ENCODE data around the gene FOXF2. TPM values are rescaled to one million over a fixed set of nuclear protein-coding genes. Genes with fewer than 3 reads are reported as not detected.

The FOXF2 gene
- total RNA-seq, 4 donors from 2014 or later: 41.7 to 154 (median 91.9) TPM

- TF ChIP-seq CTCF (IDR thresholded peaks at IDR 0.05): no peak
- TF ChIP-seq POLR2A (IDR thresholded peaks at IDR 0.05): no peak
- no peak for TF ChIP-seq EP300 (IDR thresholded peaks at IDR 0.05)
- no peak for TF ChIP-seq POLR2AphosphoS5 (IDR thresholded peaks at IDR 0.05)
- H3K4me3 ChIP-seq: no peak overlapping the region
- no peaks in the 10 kb centered on the region for H3K27me3 ChIP-seq
- no peaks in the 10 kb centered on the region for H3K9me3 ChIP-seq
- peak; percentile 51 for ATAC-seq
- peaks cover 0 to 7% (median under 1%) of the 10 kb centered on the region in 3 donors for H3K4me1 ChIP-seq
- H3K27ac ChIP-seq: peak overlapping the region in 2 of 4 donors; percentile 54 to 59
- no peaks in the 10 kb centered on the region for H3K36me3 ChIP-seq
- 57% methylated on average over 8 to 9 of the region's 9 CpGs for WGBS, 2 donors (ENCODE audit: low coverage in 1 of 2)
Observed at GRCh38 chr6:1412901-1413300, 23.5 kb downstream of the FOXF2 start.

GRCh38 chr6:1415416-1416063 lies 26.2 kb downstream of the FOXF2 start:
- H3K4me3 ChIP-seq: no peak overlapping the region
- no peak overlapping the region for H3K27ac ChIP-seq
- H3K36me3 ChIP-seq: no peaks in the 10 kb centered on the region
- peaks cover 0 to 4% (median 0%) of the 10 kb centered on the region in 3 donors for H3K4me1 ChIP-seq
- 90 to 91% methylated on average over 6 to 10 of the region's 10 CpGs for WGBS, 2 donors (ENCODE audit: low coverage in 1 of 2)
- ATAC-seq: no peak
- no peaks in the 10 kb centered on the region for H3K9me3 ChIP-seq
- TF ChIP-seq CTCF (IDR thresholded peaks at IDR 0.05) (no peak), POLR2AphosphoS5 (IDR thresholded peaks at IDR 0.05) (no peak), EP300 (IDR thresholded peaks at IDR 0.05) (no peak), POLR2A (IDR thresholded peaks at IDR 0.05) (no peak)
- H3K27me3 ChIP-seq: no peaks in the 10 kb centered on the region

- Histone ChIP-seq H3K9me3 (no peaks in the 10 kb centered on the region), H3K4me1 (peaks cover 0 to 4% (median 0%) of the 10 kb centered on the region in 3 donors), H3K36me3 (no peaks in the 10 kb centered on the region), H3K27ac (no peak overlapping the region), H3K4me3 (no peak overlapping the region), H3K27me3 (no peaks in the 10 kb centered on the region)
- no peak for ATAC-seq
- TF ChIP-seq POLR2AphosphoS5 (IDR thresholded peaks at IDR 0.05) (no peak), EP300 (IDR thresholded peaks at IDR 0.05) (no peak), CTCF (IDR thresholded peaks at IDR 0.05) (no peak)
- WGBS, 2 donors (ENCODE audit: low coverage in 1 of 2): 80 to 100% methylated on average over 1 to 3 of the region's 21 CpGs
Observed at GRCh38 chr6:1416191-1416760, 26.9 kb downstream of the FOXF2 start.

GRCh38 chr6:1416820-1417219 lies 27.4 kb downstream of the FOXF2 start:
- Histone ChIP-seq H3K36me3 (no peaks in the 10 kb centered on the region), H3K27me3 (no peaks in the 10 kb centered on the region), H3K9me3 (no peaks in the 10 kb centered on the region), H3K27ac (no peak overlapping the region), H3K4me3 (no peak overlapping the region), H3K4me1 (peaks cover 0 to 4% (median 0%) of the 10 kb centered on the region in 3 donors)
- WGBS, 2 donors (ENCODE audit: low coverage in 1 of 2): 81 to 92% methylated on average over 4 to 5 of the region's 11 CpGs
- TF ChIP-seq POLR2A (IDR thresholded peaks at IDR 0.05): no peak
- ATAC-seq: no peak

- Histone ChIP-seq H3K27me3 (no peaks in the 10 kb centered on the region), H3K27ac (no peak overlapping the region), H3K9me3 (no peaks in the 10 kb centered on the region), H3K36me3 (no peaks in the 10 kb centered on the region), H3K4me3 (no peak overlapping the region), H3K4me1 (no peaks in the 10 kb centered on the region)
- no peak for ATAC-seq
- WGBS, 2 donors (ENCODE audit: low coverage in 1 of 2): 86 to 90% methylated on average over 8 to 12 of the region's 12 CpGs
- no peak for TF ChIP-seq CTCF (IDR thresholded peaks at IDR 0.05)
- TF ChIP-seq POLR2A (IDR thresholded peaks at IDR 0.05): no peak
- no peak for TF ChIP-seq EP300 (IDR thresholded peaks at IDR 0.05)
- no peak for TF ChIP-seq POLR2AphosphoS5 (IDR thresholded peaks at IDR 0.05)
Observed at GRCh38 chr6:1417718-1418117, 28.3 kb downstream of the FOXF2 start.
